HG03066 (cell line): ENCODE results near the gene SLC9C1.

Source experiments
- ATAC-seq: cut with Tn5 transposase; IDR thresholded peaks from one replicate; pipeline ENCODE4 v1.9.1; 2021; ENCODE audit warnings: low read depth; ENCODE audit not compliant: unreplicated experiment

SLC9C1 gene

DNA sequence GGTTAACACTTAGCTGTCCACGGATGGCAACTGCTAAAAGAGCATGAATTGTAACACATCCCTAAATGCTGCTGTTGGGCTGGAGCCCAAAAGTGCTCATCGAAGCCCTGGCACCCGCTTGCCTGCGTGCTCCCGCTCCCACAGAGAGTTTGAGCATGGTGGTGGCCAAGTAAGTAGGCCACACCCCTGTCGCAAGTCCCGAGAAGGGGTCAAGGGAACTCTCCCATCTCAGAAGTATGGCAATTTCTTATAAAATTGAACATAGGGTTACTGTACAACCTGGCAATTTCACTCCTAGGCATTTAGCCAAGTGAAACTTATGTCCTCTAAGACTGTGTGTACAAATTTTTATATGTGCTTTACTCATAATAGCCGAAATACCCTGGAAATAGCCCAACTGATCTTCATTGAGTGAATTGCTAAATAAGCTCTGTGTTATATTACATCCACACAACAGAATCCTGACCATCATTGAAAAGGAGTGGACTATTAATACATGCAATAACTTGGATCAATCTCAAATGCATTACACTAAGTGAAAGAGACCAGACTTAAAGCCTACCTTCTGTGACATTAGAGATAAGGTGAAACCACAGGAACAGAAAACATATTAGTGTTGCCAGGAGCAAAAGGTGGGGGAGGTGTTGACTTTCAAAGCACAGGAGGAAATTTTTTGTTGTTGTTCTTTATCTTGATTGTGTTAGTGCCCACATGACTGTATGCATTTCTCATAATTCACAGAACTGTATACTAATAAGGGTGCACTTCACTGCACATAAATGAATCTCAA is 159.5 kb downstream of the SLC9C1 start:
- no peak for ATAC-seq

DNA sequence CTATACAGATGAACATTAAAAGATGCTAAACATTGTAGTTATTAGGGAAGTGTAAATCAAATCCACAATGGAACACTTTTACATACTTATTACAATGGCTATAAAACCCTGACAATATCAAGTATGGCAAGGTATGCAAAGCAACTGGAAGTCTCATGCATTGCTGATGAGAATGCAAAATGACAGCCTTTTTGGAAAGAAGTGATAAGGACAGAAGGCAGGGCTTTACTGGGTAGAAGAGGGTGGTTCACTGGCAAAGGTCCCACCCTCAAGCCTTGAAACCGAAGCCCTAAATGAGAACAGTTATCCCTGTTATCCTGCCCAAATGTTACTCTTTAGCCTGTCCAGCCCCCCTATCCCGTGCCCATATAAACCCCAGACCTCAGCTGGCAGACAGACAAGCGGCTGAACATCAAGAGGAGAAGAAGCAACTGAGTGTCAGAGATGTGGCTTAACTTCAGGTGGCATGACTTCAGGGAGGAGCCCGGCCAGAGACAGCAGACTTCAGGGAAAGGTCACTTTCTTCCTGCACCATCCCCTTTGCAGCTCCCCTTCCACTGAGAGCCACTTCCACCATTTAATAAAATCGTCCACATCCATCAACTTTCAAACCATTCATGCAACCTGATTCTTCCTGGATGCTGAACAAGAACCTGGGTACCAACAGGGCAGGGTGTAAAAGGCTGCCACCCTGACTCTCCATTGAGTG is 160.2 kb downstream of the SLC9C1 start:
- ATAC-seq, result no peak

DNA sequence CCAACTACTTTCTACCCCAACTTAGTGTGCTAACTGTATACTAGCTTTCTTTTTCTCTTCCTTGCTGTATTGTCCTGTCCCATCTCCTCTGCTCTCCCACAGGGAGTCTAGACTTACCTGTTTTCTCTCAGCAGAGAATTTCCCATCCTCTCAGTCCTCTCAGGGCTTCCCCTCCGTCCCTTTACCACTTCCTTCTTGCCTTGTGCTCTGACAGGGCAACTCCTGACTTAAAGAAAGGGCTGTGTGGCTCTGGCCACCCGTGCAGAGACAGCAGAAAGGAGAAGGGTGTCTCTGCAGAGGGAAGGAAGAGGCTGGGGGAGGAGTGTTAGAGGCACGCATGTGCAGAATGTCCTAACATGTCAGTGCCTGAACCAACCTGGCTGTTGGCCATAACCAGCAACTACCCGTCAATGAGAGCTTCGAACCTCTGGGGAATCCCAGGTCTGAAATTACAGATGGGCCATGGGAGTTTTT is 161.0 kb downstream of the SLC9C1 start, which contains the start of gene GCSAM:
Gene GCSAM, minus strand, starts transcription at position 274 of the 474 bp plus-strand sequence. Its CDS starts 128 bp downstream, at position 146.
- ATAC-seq, result peak; percentile 67

DNA sequence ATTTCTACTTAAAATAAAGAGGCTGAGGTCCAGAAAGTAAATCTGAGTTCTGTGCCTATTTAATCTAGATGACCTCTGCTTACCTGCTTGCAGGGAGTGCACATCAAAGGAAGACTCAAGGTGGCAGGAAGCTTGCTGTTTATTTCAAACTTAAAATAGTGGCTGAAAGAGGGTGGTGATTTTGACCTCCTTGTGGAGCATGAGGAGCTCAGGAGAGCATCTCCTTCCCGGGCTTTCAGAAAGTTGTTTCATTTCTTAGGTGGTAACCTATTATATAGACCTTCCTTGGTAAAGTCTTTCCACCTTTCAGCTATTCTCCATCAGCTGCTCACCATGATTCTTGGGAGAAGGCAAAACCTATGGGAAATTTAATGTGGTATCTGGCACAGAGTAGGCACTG is 161.5 kb downstream of the SLC9C1 start:
- ATAC-seq, result no peak

DNA sequence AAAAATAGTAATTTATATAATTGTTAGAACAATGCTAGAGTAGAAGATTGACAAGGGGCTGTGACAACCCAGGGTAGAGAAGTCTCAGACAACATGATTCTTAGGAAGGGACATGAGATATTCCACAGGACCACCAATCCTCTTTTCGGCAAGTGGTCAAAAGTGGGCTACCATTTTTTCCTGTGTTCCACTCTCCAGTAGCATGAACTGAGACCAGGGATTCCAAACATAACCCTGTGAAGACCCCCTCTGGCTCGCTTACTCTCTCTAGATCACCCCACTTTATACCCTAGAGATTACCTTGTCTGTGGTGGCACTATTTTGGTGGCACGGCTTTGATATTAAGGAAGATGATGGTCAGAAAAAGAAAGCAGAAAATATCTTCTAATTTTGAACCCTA is 161.9 kb downstream of the SLC9C1 start:
- no peak for ATAC-seq

DNA sequence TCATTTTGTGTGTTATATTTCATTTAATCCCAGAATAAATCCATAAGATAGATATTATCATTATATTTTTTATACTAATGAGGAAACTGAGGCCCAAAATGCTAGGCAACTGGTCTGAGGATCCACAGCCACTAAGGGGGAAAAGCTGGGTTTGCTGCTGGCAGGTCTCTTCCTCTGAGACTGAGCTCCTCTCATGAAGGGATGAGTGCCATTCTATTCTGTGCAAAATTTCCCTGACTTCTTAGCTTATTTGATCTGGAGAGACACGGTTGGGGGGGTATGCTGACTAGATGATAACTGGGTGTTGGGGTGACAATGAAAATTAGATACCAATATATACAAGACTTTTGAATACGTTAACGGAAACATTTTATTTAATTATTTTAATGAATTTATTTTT is 162.9 kb downstream of the SLC9C1 start:
- no peak for ATAC-seq

DNA sequence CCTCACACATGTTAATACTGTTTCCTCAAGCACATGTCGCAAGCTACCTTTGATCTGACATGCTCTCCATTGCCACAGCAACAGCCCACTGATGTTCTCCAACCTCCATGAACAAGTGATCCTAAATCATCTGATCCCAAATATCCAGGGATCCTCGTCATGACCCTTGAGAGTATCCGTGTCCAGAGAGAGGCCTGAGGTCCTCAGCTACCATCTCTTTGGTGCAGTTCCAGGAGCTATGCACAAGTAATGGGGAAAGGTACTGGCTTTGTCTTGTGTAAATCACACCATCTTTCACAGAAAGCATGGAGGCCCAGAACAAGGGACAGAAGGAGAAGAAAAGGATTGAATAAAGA is 163.4 kb downstream of the SLC9C1 start:
- no peak for ATAC-seq

DNA sequence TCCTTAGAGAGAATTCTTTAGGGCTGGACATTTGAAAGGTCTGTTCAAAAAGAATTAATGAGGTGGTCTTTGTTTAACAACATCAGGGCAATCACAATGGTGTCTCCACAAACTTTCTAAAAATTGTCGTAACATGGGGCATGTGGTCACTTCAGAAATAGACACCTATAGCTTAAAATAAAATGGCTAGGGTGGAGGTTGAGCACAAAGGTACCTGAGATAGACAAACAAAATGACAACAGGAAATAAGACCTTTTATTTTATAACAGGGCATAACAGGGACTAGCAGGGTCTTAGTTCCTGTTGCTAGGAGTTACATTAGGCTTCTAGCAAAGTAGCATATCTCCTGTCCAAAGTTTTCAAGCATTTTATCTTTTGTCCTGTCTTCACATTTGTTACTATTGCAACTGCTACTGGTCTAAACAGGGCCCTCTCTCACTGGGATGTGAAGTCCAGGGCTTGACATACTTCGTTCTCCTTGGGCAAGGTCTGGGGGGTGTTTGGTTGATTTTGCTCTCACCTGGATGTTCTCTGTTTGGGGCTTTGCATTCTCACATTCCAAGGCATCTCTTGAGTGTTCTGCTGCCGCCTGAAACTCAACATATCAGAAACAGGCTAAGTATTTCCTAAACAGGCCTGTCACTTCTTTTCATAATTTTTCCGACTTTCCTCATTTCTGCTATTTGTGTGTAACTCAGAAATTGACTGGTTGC is 163.9 kb downstream of the SLC9C1 start:
- no peak for ATAC-seq

DNA sequence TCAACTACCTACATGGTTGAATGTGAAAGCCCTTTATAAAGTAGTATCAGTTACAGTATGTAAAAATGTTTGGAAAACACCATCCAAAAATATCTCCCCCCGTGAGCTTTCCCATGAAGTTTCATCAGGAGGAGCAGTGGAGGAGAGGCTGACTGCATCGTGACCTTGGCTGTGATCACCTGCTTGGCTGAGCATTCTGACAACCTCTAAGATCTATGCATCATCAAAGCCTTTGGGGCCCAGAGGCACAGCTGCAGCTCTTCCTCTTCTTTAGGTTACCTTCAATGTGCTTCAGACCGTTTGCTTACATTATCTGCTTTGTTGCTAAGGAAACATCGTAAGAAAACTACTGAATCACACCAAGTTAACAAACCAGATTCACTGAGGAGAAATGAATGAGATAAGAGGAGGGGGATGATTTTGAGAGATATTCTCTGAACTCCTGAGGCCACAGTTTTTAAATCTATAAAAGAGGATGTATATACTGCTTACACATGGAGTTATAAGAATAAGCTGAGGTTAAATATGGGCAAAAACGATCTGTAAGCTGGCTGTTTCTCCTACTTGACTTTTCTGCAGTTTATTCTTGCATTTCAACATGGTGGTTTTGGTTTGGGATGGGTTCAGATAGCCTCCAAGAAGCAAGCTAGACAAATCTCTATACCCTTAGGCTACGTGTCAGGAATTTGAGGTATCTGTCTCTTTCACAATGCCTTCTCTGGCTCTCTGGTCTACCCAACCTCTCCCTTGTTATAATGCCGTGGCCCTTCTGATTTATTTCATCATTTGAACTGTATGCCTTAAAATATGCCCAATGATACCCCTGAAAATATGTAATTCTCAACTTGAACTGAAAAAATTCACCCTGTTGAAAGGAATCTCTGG is 164.9 kb downstream of the SLC9C1 start:
- no peak for ATAC-seq

DNA sequence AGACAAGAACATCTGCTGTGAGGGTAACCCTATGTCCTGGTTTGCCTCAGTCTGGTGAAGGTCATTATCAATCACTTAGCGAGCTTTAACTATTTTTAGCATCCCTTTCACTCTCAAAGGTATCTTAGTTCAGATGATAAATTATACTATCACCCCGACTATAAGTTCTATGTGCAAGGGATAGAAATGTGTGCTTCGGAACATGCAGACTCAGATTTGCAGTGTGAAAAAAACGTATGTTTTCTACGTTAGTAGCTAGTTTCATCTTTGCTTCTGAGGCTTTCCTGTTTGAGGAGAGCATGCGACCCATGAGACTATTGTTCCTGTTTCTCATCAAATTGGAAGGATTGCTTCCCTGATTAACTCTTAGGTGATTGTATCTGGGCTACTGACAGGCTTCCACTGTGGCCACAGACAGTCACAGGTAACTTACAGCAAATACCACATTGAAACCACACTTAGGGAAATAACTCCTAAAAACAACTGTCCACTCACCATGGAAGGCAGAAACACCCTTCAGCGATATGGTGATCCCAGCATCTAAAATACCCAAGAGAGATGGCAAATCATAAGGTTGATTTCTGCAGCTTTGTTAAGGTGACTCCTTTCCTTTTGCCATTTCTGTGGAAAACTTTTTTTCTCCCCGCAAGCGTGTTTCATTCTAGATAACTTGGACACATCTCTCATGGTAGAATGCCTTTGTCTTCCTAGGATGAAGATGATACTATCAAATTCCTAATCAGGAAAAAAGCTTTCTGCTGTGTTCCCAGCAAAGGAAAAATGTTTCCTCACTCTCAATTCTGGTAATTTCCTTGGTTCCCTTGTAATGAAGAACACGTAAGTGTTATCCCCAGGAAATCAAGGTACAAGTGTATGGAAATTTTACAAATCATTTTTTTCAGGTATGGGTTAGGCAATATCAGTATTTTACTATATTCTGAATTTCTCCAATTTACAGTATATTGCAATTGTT is 166.2 kb downstream of the SLC9C1 start:
- ATAC-seq, result no peak

DNA sequence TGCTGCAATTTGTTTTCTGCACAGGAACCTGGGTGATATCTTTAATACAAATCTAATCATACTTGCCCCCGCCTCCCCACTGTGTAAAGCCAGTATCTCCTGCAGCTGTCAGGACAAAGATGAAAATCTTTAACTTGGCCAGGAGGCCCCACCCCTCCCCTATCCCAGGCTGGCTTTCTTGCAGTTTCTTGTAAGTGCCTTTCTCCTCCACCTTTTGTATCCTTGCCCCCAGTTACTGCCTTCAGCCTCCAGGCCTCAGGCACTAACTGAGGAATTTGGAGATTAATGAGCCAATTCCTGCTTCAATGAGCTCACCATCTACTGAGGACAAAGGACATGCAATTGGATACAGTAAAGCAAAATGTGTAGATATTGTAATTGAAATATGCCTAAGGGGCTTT is 167.5 kb downstream of the SLC9C1 start:
- ATAC-seq, result no peak

DNA sequence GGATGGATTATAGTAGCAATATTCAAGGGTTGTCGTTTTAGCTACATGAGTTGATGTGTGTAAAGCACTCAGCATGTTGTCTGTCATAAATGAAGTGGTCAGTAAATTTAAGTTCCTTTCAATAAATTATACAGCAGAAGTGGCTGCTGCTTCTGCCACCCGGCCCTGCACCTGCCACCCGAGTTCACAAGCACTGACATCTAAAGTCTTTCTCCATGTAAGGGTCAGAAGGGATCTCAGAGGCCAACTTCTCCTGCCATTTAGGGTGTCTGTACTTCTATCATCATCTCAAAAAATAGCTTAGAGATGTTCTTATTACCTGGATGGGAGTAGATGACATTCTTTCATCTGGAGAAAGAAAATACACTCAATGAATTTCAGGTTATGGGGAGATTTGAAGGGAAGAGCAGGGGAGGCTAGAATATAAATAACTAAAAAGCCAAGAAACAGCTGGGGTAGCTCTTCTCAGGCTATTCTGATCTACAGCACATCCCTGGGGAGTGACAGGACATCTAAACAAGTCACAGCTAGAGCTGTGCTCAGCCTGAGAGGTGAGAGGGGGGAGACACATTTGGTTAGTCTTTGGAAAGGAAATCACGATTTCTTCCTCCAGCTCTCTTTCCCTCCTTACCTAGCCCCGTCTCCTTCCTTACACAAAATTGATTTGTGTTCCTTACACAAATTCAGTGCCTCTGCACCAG is 169.0 kb downstream of the SLC9C1 start:
- ATAC-seq, result no peak

DNA sequence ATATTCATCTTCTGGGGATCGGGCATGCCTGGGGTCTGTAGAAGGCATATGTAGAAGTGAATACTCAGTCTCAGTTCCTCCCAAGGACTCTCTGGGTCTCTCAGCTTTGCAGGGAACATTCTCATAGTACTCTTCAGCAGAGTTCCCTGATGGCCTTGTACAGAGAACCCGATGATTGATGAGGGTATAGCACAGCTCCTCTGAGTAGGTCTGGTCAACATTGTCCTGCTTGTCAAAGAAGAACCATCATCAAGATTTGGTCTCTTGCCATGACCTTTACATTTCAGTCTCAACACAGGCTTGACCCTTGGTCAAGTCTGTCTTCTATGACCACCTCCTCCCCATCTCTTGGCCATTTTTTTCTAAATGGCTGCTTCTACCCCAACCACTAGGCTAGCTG is 170.5 kb downstream of the SLC9C1 start:
- ATAC-seq, result no peak

DNA sequence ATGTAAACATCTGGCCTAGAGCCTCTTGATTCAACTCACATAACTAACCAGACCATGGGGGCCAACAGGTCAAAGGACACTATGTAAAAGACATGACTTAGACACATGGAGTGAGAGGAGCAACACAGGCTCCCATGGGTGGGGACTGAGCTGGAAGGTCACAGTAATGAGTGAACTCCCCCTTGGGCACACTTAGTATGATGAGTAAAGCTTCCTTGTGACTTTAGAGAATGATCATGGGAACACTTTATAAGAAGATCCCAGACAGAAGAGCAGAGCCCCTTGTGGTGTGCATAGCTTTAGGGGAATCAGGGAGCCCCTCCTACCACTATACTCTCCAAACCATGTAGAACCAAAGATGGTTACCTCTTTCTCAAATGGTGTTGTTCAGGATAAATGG is 171.1 kb downstream of the SLC9C1 start:
- ATAC-seq, result no peak

DNA sequence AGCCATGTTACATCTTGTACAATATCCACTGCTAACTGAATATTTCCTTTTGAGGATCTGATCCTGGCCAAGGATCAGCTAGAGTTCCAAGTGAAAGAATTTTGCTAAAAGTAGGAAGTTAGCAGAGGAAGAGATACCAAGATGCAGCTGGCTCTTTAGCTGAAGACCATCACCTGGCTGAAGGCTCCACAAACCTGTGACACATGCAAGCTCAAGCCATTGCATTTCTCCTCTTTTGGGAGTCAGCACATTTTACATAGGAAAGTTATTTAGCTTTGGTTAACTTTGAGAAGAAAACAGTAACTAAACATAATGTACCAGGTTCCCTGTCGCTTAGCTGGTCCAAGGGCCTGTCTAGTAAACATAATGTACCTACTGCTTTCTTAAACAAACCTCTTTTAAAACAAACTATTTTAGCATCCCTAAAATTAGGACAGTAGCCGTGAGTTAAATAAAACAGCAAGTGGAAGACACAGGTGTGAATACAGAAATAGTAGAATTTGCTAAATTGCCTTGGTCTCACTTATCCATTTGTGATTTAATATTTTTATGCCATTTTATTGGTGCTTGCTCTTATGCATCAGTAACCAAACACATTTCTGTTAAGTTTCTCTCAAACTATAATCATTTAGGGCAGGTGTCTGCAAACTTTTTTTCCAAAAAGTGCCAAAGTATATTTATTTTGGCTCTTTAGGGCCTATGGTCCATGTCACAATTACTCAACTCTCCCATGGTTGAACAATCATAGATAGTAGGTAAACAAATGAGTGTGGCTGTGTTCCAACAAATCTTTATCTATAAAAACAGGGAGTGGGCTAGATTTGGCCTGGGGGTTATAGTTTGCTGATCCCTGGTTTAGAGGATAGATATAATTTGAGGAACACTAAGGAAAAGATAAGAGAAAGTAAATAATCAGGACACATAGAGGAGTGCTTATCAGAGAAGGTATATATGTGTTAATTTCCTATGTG is 172.2 kb downstream of the SLC9C1 start:
- no peak for ATAC-seq

DNA sequence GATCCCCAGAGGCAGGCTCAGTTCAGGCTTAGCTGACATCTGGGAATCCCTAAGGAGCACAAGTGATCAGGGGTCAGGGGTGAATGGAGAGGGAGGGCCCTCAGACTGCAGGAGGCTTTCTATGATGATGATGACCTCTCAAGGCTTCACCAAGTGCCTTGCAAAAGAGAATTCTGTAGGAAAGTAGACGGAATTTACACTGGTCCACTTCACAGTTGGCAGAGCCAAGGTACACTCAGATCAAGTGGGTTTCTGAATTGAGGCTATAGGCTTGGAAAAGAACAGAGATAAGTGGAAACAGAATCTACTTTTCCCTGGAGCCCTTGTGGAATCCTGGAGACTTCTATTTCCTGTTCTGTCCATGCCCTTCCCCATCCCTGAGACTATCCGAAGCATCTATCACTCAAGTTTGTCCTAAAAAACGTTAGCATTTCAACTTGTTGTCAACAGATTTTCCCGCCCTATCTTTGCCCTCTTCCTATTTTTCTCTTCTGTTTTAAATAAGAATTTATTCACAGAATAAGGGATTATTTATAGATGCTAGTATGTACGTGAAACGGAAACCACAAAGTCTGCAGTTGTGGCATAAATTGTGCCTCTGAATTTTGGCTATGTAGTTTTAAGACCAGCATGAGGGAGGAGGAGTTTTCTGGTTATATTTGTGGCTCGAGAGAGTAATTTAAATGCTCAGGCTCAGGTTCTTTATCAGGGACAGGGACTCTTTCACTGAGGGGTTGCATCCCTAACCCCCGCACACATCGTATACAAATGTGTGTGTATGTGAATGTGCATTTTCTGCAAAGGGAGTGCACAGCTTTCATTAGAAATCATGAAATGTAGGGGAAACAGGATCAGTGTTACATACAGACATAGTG is 173.8 kb downstream of the SLC9C1 start:
- ATAC-seq, result no peak
